Left lobe of liver (tissue), 2 donors: ENCODE results near the gene PPOX. TPM values are rescaled to one million over a fixed set of nuclear protein-coding genes. Genes with fewer than 3 reads are reported as not detected.
A peak's percentile ranks its signal among the peaks of the same experiment; 100 is the strongest.

ENCODE experiments used
- ATAC-seq: fragments of 200-7000 bp; cut with Tn5 transposase; one replicate; pipeline ENCODE4 v1.9.1; 2020; ENCODE audit warnings: mild to moderate bottlenecking, moderate library complexity
- DNase-seq: peaks from one replicate; pipeline ENCODE4 v3.0.0-alpha.2; 2020; ENCODE audit warnings: low spot score
- total RNA-seq: library from RNA; stranded (reverse); gene quantifications from one replicate; pipeline ENCODE4 v1.2.1, GENCODE V29; 2021
- donor health status: DM: no; HTN: no; CAD: no; lungs with moderate emphysema.
- donor health status: DM: no; HTN: yes; CAD: no.

Gene PPOX
- total RNA-seq, 1 donor from 2014 or later, result 9.3 TPM

DNA sequence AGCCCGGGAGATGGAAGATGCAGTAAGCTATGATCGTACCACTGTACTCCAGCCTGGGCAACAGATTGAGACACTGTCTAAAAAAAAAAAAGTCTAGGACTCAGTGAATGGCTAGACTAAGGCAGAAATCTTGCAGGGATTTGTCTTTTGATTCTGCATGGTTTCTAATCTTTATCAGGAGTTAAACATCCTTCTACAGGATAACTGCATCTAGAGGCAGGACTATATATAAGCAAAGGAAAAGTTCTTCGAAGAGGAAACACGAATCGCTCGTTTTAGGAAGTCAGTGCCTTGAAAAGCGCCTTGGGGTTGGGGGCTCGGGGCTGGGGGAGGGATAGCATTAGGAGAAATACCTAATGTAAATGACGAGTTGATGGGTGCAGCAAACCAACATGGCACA, 13.1 kb upstream of the PPOX start:
- ATAC-seq, result no peak
- DNase-seq, result no peak

DNA sequence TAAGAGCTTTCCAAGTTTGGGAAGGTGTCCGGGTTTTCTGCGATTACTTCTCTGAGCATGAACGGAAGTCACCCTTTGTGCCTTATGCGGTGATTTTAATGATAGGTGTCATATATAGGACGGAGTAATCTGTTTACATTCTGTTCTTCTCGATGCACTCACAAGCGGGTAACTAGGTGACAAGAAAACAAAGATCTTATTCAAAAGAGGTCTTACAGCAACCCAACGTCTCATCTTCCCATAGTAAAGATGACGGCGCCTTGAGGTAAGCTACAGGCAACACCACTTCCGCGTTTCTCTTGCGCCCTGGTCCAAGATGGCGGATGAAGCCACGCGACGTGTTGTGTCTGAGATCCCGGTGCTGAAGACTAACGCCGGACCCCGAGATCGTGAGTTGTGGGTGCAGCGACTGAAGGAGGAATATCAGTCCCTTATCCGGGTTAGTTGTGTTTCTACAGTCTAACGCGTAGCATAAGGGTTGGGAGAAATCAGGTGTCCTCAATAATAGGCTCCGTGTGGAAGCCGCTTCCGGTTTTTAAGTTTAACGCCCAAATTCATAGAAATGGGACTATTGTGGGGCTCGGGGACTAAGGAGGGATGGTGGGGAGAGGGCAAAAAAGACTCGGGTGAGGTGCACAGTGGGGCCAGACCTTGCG, 12.4 kb upstream of the PPOX start, which contains the start of gene UFC1:
UFC1 (plus strand) TSS at position 297 of the 656 bp plus-strand sequence; CDS start at position 317, 20 bp downstream.
- peak; percentile 93 for ATAC-seq
- peak; percentile 82 for DNase-seq

DNA sequence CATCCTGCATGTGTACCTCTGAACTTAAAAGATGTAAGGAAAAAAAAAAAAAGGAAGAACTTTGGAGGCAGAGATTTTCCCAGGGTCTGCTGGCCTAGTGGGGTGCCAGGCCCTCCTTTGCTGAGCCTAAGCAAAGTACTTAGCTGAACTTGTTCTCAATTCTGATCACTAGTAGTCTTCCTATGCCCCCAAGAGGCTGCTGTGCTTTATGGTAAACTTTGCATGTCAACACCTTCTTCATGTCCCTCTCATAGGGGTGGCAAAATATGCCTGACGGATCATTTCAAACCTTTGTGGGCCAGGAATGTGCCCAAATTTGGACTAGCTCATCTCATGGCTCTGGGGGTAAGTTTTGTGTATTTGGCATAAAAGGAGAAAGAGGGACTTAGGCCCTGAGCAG, 8.4 kb upstream of the PPOX start:
- DNase-seq, result no peak
- no peak for ATAC-seq

DNA sequence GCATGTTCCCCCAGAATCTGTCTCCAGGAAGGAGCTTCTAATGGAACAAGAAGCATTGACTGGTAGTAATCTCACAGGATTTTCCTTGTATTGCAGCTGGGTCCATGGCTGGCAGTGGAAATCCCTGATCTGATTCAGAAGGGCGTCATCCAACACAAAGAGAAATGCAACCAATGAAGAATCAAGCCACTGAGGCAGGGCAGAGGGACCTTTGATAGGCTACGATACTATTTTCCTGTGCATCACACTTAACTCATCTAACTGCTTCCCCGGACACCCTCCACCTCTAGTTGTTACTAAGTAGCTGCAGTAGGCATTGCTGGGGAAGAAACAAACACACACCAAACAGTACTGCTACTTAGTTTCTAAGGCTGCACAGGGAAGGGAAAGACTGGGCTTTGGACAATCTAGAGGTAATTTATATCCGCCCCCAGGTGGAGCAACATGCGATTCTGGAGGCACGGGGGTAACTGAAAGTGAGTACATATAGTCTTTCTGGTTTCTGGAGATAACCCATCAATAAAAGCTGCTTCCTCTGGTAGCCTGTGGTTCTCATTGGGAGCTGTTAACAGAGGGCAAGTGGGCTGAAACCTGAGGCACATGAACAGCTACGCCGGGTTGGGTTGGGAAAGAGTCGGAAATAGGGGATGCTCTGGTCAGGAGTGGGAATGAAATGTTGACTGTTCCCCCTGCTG, 7.8 kb upstream of the PPOX start:
- DNase-seq (no peak), ATAC-seq (no peak)

DNA sequence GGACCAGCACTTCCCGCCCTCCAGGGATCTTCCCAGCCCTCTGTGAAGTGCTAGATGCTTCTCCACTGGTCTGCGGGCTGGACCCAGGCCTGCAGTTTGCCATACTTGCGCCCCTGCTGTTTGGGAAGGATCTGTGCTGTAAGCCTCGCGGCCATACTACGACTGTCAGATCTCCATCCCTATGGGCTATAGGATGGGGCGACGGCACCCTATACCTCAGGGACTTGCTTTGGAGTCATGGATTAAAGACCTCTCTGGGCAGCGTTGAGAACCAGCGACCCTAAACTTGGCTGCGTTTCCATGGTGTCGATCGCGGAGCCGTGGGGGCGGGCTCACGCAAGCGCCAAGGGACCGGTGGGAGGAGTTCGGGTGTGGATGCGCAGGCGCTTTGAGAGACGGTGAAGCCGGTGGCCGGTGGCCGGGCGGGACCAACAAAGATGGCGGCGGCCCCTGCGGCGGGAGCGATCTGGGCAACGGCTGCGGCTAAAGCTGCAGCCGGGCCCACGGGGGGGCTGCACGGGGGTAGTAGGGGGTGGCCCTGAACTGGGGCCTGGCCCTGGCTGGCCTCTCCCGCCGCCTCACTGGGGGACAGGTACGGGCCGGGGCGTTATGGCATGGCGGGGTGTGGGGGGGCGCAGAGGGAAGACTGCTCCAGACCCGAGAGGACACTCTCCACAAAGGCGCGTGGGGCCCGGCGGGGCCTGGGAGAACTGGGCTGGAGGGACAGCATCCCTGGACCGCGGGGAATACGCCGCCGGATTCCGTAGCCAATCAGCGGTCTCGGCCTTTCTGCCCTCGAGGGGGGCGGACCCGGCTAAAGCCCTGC, 6.9 kb upstream of the PPOX start, which contains the start of gene USP21:
USP21 (plus strand) TSS at position 414 of the 826 bp plus-strand sequence. CDS start 1,141 bp downstream, outside the sequence.
- ATAC-seq, result peak; percentile 97
- peak; percentile 94 for DNase-seq

DNA sequence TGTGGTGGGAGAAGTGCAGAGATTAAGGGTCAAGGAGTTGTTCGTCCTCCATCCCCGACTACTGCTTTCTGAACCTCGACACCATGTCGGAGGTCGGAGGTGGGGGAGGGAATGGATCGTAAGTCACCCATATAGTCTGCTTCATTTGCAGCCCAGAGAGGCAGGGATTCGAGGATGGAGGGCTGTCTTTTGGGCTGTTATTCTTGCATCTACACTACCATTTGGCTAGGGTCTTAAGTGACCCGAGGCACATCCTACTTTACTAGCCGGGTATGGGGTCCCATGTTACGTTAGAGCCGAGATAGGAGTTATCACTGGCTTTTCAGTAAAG, 6.3 kb upstream of the PPOX start:
- no peak for ATAC-seq
- no peak for DNase-seq

DNA sequence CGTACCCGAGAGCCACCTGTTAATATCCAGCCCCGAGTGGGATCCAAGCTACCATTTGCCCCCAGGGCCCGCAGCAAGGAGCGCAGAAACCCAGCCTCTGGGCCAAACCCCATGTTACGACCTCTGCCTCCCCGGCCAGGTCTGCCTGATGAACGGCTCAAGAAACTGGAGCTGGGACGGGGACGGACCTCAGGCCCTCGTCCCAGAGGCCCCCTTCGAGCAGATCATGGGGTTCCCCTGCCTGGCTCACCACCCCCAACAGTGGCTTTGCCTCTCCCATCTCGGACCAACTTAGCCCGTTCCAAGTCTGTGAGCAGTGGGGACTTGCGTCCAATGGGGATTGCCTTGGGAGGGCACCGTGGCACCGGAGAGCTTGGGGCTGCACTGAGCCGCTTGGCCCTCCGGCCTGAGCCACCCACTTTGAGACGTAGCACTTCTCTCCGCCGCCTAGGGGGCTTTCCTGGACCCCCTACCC, 5.5 kb upstream of the PPOX start:
- no peak for ATAC-seq
- peak; percentile 46 for DNase-seq

DNA sequence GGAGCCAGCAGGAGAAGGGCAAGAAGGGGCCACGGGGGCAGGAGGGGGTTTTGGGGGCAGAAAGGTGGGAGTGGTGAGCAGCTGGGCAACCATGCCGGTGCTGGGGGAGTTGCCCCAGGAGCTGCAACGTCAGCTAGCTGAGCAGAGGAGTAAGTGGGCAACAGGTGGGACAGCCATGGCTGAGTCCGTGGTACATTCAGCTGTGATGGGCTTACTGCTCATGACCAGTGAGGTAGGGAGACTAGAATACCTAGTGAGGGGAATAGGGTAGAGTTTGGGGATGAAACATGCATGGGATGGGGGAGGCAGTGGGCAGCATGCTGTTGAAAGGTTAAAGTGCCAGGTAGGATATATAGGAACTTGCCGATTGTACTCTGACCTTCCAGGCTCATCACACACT, 4.6 kb upstream of the PPOX start:
- ATAC-seq, result no peak

DNA sequence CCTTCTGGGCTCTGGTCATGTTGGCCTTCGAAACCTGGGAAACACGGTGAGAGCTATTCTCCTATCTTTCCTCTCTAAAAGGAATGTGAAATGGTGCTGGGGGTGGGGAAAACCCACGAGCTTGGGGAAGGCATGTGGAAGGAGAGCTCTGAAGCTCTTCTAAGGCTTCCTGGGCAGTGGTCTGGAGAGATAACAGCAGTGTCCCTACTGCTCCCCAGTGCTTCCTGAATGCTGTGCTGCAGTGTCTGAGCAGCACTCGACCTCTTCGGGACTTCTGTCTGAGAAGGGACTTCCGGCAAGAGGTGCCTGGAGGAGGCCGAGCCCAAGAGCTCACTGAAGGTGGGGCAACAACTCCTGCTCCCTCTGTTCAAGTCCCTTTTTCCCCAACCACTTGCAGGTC, 4.2 kb upstream of the PPOX start:
- ATAC-seq (no peak), DNase-seq (no peak)

More for the DNA sequence above, 4.6 kb upstream of the PPOX start:
- DNase-seq, result no peak

DNA sequence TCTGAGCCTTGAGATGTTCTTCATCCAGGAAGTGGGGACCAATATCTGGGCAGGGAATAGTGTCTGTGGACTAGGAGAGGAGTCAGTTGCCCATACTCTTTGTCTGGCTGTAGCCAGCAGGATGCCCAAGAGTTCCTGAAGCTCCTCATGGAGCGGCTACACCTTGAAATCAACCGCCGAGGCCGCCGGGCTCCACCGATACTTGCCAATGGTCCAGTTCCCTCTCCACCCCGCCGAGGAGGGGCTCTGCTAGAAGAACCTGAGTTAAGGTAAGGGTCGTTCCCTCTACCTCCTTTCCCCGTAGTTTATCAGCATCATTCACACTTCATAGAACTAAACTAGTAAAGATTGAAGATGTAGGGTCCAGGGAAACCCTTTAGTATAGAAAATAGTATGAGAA, 3.4 kb upstream of the PPOX start:
- no peak for DNase-seq

DNA sequence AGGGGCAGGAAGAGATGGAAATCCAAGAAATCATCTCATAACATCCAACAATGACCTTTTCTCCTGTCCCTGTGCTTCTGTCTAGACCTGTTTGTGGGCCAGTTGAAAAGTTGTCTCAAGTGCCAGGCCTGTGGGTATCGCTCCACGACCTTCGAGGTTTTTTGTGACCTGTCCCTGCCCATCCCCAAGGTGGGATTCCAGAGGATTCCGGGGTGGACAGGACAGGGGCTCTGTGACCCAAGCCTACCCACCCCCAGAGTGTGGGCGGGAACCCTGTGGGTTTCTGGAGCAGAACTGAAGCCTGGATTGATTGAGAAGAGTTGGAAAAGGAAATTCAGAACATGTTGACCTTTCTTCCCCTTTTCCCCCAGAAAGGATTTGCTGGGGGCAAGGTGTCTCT, 2.4 kb upstream of the PPOX start:
- no peak for ATAC-seq
- no peak for DNase-seq

More for the DNA sequence above, 3.4 kb upstream of the PPOX start:
- ATAC-seq, result no peak

DNA sequence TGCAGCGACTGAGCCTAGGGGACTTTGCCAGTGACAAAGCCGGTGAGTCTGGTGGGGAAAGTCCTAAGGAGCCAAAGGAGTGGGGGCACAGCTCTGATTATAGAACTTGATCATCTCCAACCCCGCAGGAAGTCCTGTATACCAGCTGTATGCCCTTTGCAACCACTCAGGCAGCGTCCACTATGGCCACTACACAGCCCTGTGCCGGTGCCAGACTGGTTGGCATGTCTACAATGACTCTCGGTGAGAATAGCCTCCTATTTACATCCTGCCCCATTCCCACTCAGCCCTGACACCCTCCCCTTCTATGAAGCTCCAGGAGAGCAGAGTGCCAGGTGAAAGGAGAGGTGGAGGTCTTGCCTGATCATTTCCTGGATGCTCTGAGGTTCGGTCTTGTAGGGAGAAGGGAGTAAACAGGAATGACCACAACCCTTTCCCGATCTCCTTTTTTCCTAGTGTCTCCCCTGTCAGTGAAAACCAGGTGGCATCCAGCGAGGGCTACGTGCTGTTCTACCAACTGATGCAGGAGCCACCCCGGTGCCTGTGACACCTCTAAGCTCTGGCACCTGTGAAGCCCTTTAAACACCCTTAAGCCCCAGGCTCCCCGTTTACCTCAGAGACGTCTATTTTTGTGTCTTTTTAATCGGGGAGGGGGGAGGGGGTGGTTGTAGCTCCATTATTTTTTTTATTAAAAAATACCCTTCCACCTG, 1.2 kb upstream of the PPOX start:
- ATAC-seq (no peak), DNase-seq (no peak)

DNA sequence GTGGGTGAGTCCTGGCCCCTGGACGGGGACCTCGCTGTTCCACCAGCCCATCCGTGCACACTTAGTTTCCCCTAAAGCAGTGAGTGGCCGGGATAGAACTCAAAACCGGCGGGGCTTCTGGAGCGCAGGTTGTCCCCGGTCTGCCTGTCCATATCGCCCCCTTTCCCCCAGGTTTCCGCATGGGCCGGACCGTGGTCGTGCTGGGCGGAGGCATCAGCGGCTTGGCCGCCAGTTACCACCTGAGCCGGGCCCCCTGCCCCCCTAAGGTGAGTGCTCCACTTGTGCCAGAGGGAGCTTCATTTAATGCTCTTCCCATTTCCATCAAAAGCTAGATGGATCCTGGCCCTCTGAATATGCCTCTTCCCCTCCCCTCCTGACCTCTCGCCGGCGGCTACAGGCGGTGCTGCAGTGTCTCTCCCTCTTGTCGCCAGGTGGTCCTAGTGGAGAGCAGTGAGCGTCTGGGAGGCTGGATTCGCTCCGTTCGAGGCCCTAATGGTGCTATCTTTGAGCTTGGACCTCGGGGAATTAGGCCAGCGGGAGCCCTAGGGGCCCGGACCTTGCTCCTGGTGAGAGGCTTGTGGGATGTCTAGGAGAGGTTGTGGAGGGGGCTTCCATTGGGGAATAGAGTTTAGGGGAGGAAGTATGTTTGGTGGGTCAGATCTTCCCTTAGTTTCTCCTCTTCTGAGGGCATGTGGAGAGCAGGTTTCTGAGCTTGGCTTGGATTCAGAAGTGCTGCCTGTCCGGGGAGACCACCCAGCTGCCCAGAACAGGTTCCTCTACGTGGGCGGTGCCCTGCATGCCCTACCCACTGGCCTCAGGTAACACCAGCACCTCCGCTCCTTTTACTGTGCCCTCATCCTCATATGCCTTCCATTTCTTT, 683 bp downstream of the PPOX start:
- DNase-seq (no peak), ATAC-seq (no peak)

DNA sequence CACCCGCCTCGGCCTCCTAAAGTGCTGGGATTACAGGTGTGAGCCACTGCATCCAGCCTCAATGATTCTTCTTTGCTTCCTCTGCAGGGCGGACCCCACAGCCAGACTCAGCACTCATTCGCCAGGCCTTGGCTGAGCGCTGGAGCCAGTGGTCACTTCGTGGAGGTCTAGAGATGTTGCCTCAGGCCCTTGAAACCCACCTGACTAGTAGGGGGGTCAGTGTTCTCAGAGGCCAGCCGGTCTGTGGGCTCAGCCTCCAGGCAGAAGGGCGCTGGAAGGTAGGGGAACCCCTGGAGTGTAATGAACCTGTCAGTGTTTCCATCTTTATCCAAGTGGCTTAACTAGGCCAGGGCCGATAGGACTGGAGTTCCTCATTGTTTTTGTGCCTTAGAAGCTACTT, 2.7 kb downstream of the PPOX start:
- no peak for DNase-seq
- ATAC-seq, result no peak

DNA sequence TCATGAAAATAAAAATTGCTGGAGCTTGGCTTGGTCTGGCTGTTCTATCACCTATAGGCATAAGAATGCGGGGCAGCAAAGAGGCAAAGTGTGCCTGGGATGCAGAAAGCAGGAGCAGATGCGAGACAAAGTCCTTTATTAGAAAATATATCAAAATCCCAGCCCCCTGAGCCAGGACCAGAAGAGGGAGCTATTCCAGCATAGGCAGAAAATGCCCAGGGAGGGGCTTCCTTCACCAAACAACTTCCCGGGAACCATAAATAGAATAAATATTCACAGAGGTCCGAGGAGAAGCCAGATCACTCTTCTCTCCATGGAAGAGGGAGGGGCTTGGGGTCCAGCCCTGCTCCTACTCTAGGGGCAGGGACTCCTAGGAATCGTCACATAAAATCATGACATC, 5.0 kb downstream of the PPOX start:
- ATAC-seq (no peak), DNase-seq (no peak)

DNA sequence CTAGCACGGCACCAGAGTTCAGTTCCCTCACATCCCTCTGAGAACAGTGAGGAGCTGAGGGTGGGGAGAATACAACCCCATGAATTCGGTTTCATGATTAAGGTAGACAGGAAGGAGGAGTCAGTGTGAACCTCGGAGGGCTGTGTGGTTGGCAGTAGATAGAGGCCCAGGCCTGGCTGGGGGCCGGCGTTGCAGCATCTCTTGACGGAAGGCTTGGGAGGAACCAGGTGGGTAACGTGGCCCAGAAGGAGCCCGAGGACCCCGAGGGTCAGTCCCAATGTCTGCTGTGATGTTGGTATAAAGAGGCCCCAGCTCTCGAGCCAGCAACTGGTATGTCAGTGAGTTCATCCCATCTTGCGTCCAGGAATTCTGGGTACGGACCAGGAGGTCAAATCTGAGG, 5.5 kb downstream of the PPOX start:
- ATAC-seq (no peak), DNase-seq (no peak)

DNA sequence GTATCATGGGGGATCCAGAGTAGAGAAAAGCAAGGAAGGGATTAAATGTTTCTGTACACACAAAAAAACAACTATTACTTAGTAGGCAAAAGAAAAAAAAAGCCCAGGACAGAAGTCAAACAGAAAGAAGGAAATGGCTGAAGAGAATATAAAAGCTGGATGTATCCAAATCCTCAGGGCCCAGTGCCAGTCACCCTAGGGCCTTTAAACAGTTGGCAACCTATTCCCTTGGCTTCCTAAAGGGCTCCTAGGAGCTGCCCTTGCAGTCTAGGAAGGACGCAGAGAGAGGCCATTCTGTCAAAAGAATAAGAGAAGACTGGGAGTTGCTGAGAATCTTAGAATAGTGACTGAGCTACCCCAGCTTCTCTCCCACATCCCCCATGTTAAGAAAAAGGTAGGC, 6.1 kb downstream of the PPOX start:
- ATAC-seq (no peak), DNase-seq (no peak)

DNA sequence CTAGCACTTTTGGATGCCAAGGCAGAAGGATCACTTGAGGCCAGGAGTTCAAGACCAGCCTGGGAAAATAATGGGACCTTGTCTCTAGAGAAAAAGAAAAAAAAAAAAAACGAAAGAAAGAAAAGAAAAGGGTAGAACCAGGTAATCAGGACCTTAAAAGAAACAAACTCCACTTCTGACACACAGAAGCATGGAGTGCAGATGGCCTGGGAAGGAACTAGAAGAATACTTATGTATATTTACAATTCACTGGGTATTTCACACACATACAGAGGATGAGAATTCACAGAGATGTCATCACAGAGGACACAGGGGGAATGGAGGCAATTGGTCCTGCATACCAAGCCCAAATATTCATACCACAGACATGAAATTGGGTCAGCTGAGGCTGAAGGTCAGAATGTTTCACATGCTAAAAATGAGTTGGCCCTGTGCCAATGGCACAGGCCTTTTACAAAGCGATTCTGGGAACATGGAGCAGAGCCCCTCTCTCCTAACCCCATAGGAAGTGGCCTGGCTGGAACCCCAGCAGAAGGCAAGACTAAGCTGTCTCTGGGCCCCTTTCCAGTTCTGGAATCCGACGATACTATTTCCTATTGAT, 6.7 kb downstream of the PPOX start:
- ATAC-seq (no peak), DNase-seq (no peak)

DNA sequence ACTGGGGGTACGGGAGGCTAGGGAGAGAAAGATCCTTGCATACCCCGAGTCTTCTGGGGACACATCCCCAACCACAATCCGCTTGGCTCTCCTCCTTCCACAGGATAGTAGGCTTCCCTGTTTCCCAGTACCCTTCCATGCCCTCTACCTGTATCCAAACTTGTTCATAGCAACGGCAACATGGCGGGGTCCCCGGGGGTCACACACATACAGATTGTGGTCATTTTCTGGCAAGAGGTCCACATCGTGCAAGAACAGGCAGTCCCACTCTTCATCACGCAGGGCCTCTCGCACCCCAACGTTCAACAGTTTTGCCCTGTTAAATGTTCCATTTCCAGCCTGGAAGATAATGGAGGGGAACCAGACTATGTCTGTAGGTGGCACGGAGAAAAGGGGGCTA, 7.5 kb downstream of the PPOX start:
- no peak for DNase-seq

DNA sequence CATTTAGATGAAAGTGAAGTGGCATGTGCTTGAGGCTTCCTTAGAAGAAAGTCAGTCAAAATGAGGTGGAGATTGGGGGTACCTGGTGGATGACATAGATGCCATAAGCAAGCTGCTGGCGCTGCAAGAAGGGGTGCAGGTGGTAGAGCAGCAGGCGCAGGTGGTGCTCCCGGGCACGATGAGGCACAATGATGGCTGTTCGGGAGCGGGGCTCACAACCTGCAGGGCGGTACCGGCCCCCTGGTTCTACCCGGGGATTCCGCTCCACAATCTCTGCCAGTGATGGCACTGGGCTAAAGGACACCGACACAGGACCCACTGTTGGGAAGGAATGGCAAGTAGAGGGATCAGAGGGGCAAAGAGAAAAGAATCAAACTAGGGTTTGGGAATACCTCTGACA, 8.7 kb downstream of the PPOX start:
- no peak for DNase-seq
- ATAC-seq, result no peak

More for the DNA sequence above, 7.5 kb downstream of the PPOX start:
- no peak for ATAC-seq
